ENCODE data around the gene ZNF469.

Gene ZNF469

DNA sequence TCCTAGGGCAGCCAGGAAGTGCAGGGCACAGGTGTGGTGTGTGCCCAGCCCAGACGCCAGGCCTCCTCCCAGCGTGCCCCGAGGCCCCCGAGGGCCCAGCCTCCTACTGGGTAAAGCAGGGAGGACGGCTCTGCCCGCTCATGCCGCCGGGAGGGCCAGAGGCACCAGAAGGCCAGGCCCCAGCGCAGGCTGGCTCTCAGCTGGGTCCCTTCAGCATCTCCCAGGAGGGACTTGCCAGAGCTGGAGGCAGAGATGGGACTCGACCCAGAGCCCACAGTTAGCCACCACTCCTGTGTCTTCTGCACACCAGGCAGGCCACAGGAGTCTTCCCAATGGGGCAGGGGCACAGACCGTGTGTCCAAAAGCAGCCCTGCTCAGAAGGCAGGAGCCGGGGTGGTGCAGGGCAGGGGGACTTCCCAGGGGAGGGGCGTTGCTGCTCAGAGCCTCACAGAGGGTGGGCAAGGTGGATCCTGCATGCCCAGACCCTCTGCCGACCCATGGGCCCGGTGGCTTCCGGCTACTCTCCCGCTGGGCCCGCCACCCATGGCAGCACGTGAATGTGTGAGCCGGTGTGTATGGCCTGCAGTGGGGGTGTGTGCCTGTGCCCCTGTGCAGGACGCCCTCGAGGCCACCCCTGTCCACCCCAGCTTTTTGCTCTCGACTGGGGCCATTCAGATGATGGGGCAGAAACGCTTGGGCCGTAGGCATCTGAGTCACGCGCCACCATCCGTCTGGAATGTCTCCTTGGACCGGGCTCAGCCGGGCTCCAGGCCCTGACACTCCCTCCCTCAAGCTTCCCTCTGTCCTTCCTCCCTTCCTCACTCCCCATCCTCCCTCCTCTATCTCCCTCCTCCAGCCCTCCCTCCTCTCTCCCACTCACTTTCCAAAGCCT, 5.7 kb upstream of the ZNF469 start:
- peak; percentile 68 for DNase-seq (ENCODE audit: low read depth, low spot score)

GRCh38 chr16:88377961-88378360, 4.8 kb upstream of the ZNF469 start:
- no peak for DNase-seq (ENCODE audit: low read depth, low spot score)

DNA sequence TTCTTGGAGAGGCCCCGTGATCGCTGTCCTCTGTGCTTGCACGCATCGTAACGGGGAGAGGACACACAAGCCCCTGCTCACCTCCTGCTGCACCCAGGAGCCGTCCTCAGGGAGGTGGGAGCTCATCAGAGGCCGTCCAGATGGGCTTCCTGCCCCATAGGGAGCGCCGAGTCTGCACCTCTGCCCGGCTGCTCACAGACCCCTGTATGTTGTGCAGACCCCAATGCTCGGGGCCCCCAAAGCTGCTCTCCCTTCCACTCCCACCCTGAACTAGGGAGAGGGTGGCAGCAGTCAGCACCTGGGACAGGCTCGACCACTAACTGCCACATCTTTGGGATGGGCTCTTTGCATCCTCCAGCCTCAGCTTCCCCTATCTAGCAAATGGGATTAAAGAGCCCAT, 4.4 kb upstream of the ZNF469 start:
- no peak for DNase-seq (ENCODE audit: low read depth, low spot score)

- no peak for DNase-seq (ENCODE audit: low read depth, low spot score)
Measured at GRCh38 chr16:88378836-88379693, 3.7 kb upstream of the ZNF469 start.

DNA sequence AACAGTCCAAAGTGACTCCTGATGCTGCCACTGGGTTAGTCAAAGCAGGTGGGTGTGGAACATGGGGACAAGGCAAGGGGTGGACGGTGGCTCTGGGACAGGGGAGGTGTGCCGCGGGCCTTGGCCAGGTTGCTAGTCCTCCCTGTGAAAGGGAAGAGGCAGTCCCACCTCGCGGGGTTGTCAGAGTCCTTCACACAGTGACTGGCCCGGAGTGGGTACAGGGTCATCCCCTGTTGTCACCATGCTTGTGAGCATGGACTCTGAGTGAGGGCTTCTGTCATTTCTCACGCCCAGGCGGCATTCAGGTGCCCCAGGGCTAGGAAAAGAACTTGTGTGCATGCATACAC, 3.1 kb upstream of the ZNF469 start:
- no peak for DNase-seq (ENCODE audit: low read depth, low spot score)

- DNase-seq (ENCODE audit: low read depth, low spot score) = no peak
Measured at GRCh38 chr16:88380099-88380498, 2.7 kb upstream of the ZNF469 start.

DNA sequence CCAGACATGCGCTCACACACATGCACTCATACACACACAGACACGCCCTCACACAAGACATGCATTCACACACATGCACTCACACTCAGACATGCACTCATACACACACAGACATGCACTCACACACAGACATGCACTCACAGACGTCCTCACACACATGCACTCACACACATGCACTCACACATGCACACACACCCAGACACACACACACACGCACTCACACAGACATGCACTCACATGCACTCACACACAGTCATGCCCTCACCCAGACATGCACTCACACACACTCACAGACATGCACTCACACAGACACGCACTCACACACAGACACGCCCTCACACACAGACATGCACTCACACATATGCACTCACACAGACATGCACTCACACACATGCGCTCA, 2.1 kb upstream of the ZNF469 start:
- no peak for DNase-seq (ENCODE audit: low read depth, low spot score)

DNA sequence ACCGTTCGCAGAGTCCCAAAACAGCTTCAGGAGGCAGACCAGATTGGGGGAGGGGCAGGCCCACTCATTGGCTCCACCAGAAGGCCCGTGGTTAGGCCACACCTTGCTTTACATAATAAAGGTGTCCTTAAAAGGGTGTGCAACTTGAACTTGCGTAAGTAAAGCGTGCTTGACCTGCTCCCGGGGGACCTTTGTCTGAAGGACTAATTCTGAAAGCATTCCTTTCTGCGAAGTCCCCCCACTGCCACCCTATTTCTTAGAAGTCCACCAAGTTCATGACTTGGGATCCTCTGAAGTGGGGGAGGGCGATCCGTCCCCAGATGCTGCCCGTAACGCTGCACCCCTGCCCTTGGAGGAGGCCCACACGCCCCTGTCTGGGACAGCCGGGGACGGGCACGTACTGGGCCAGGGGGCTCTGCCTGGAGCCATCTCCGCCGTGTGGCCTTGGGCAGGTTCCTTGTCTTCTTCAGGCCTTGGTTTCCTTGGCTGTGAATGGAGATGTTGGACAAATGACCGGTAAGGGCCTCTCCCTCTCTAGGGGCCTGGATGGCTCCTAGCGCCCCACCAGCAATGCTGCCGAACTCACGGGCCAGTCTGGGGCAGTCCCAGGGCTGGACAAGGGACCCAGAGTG, 823 bp upstream of the ZNF469 start:
- DNase-seq (ENCODE audit: low read depth, low spot score) = no peak

- peak; percentile 79 for DNase-seq (ENCODE audit: low read depth, low spot score)
Measured at GRCh38 chr16:88383401-88384221, 852 bp downstream of the ZNF469 start.

DNA sequence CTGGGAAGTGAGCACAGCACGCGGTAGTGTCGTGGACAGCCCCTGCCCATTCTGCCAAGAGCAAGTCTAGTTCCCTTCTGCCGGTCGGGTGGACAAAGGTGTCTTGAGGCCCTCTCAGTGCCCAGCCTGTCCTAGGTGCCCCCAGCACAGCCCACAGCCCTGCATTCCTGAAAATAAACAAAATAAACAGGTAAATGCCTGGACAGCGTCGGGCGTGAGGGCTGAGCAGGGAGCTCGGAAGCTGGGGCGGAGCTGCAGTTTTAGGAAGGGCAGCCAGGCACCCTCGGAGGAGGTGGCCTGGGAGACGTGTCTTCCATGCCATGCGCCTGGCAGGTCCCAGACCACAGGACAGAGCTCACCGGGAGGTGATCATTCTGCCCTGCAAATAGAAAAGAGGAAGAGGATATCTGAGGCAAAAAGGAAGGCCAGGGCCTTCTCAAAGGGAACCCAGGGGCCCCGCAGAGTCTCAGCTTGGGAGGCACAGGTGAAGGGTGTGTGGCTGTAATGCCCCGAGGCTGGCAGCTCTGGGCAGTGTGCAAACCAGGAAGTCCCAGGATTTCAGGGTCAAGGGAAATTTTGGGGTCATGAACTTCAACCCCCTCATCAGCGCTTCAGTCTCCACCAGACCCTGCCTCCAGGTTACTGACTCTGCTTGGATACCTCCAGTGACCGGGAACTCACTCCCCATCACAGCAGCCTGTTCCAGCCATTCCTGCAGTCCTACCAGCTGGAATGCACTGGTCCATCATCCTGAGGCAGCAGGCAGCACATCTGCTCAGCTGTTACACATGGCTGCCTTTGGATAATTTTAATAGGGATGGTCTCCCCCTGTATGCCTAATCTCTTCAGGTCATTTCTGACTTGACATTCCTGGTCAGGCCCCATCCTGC, 1.7 kb downstream of the ZNF469 start:
- no peak for DNase-seq (ENCODE audit: low read depth, low spot score)

DNA sequence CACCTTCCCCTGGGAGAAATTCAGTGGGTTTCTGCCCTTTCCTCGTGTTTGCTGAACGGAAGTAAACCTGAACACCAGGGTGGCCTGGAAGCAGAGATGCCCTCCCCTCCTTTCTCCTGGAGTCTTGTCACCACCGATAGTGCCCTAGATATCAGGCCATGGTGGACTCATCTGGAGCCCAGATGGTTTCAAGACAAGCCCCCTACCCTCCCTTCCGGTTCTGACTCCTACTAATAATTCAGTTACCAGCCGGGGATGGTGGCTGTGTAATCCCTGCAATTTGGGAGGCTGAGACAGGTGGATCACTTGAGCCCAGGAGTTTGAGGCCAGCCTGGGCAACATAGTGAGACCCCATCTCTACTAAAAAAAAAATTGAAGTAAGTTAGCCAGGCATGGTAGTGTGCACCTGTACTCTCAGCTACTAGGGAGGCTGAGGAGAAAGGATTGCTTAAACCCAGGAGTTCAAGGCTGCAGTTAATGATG, 2.4 kb downstream of the ZNF469 start:
- DNase-seq (ENCODE audit: low read depth, low spot score) = no peak

DNA sequence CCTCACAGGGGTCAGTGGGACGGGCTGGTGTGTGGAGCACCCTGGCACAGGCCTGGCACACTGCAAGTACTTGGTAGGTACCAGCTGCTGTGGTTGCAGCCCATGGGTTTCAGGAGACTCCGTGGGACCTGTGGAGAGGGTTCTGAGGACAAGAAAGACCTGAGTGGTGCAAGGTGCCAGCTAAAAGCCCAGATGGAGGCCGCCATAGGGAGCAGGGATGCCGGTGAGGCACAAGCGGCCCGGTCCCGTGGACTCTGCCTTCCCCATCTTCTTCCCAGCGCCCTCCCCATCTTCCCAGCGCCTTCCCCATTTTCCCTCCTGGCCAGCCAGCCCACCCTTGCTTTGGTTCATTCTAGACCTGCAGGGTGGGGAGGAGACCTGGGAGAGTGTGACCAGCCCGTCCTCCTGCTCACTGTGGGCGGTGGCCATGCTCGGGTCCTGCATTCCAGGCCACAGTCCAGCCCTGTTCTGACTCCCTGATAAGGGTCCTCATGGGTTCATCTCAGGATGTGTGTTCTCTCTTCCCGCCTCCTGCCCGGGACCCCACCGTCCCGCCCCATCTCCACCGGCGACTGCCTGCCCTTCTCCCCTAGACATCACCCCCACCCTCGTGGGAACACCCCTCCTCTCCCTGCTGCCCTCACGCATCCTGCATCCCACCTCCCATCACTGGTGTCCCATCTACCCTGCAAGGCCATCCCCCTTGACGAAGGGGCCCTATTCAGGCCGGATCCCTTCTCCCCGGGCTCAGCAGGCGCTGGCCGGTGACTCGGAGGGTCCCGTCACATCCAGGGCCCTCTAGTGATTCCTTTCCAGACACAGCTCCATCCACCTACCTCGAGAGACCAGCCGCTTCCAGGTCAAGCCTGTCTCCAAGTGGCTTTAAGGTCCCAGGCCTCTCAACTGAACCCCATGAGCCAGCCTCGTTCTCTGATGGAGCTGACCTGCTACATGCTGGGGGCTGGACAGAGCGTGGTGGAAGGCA, 3.4 kb downstream of the ZNF469 start:
- DNase-seq (ENCODE audit: low read depth, low spot score) = no peak

- no peak for DNase-seq (ENCODE audit: low read depth, low spot score)
Measured at GRCh38 chr16:88387180-88387765, 4.5 kb downstream of the ZNF469 start.

DNA sequence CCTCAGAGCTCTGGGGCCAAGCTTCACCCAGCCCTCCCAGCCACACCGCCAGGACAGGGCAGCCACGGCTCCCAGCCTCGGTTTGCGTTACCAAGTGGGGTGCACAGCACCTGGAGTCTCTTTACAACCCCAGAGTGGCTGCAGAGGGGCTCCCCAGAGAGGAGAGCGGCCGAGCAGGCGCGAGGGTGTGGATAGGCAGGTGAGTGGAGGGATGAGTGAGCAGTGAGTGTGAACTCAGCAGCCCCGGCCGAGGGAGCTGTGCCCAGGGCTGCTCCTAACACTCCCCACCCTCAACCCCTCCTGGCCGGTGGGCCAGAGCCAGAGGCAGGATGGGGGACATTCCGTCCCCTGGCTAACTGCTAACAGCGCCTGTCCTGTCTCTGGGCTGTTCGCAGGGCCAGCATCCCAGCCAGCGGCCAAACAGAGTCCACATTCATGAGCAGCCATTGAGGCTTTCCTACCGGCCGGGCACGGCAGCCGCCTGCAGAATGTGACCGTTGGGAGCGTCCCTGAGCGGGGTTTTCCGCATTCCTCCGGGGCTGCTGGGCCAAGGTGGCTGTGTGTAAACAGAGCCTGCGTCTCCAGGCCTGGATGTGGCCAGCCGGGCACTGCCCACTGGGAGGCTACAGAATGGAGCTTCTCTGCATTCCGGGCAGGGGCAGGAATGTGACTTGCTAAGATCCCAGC, 5.3 kb downstream of the ZNF469 start:
- DNase-seq (ENCODE audit: low read depth, low spot score) = peak; percentile 90

GRCh38 chr16:88389191-88389590, 6.4 kb downstream of the ZNF469 start:
- no peak for DNase-seq (ENCODE audit: low read depth, low spot score)

DNA sequence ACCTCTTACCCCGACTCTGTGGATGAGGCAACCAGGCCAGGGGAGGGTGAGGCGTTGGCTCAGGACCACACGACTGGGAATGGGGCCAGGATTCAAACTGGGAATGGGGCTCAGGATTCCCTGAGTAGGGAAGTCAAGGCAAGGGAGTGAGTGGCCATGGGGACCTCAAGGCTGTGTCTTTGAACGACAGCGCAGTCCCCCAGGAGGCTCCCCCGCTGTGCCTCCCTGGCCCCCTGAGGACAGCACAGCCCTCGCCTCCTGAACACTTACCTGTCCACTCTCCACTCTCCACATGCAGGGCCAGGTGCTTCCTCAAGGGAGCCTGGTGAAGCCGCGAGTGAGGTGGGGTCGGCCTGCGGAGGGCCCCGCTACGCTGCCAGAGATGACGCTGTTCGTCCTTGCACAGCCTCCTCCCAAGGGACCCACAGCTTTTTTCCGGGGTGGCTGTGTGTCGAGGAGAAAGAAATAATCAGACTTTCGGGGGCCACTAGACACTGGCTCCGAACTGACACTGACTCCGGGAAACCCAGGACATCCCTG, 6.9 kb downstream of the ZNF469 start:
- DNase-seq (ENCODE audit: low read depth, low spot score) = peak; percentile 44

DNA sequence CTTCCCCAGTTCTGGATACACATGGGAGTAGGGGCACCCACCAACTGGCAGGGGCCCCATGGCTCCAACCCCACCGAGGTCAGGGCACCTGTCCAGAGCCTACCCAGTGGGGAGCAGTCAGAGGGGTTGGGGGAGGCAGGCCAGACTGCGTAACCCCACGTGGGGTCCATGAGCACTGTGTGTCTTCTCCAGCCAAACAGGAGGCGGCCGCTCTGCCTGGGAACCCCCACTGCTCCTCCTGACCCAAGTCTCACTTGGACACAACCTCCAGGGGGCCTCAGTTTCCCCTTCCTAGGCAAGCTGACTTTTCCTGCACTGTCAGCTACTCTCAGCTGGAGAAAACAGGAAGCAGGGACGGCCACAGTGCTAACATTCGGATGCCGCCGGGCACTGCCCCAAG, 7.5 kb downstream of the ZNF469 start:
- no peak for DNase-seq (ENCODE audit: low read depth, low spot score)

- no peak for DNase-seq (ENCODE audit: low read depth, low spot score)
Measured at GRCh38 chr16:88390735-88391134, 8.0 kb downstream of the ZNF469 start.

Data from astrocyte of the hippocampus (primary cell).